ENCODE measurements around the gene ARMH3.

ARMH3 gene

GRCh38 chr10:101874252-101874651 is 181.7 kb downstream of the ARMH3 start:
- Mint-ChIP-seq H3K4me1 (ENCODE audit: low read depth) (peaks cover 12% of the 10 kb centered on the region), H3K36me3 (ENCODE audit: low read depth) (peaks cover 14% of the 10 kb centered on the region), H3K27ac (no peak overlapping the region), H3K27me3 (no peaks in the 10 kb centered on the region), H3K9me3 (no peaks in the 10 kb centered on the region), H3K4me3 (no peak overlapping the region)
- no peak for DNase-seq

GRCh38 chr10:101867931-101868330 is 188.0 kb downstream of the ARMH3 start:
- no peaks in the 10 kb centered on the region for H3K4me1 Mint-ChIP-seq (ENCODE audit: low read depth)
- DNase-seq = no peak
- H3K27me3 Mint-ChIP-seq = no peaks in the 10 kb centered on the region
- H3K4me3 Mint-ChIP-seq = no peak overlapping the region
- H3K27ac Mint-ChIP-seq = no peak overlapping the region
- H3K9me3 Mint-ChIP-seq = no peaks in the 10 kb centered on the region
- H3K36me3 Mint-ChIP-seq (ENCODE audit: low read depth) = peaks cover 26% of the 10 kb centered on the region

GRCh38 chr10:101859530-101859929 is 196.4 kb downstream of the ARMH3 start:
- Mint-ChIP-seq H3K4me1 (ENCODE audit: low read depth) (peaks cover 5% of the 10 kb centered on the region), H3K4me3 (no peak overlapping the region), H3K9me3 (peaks cover 4% of the 10 kb centered on the region), H3K36me3 (ENCODE audit: low read depth) (peaks cover 36% of the 10 kb centered on the region), H3K27me3 (no peaks in the 10 kb centered on the region), H3K27ac (no peak overlapping the region)
- no peak for DNase-seq

GRCh38 chr10:101858723-101859500 is 197.1 kb downstream of the ARMH3 start:
- H3K27ac Mint-ChIP-seq = no peak overlapping the region
- H3K27me3 Mint-ChIP-seq = no peaks in the 10 kb centered on the region
- peaks cover 30% of the 10 kb centered on the region for H3K36me3 Mint-ChIP-seq (ENCODE audit: low read depth)
- peaks cover 4% of the 10 kb centered on the region for H3K9me3 Mint-ChIP-seq
- no peak for DNase-seq
- peaks cover 5% of the 10 kb centered on the region for H3K4me1 Mint-ChIP-seq (ENCODE audit: low read depth)
- no peak overlapping the region for H3K4me3 Mint-ChIP-seq

- peaks cover 28% of the 10 kb centered on the region for H3K36me3 Mint-ChIP-seq (ENCODE audit: low read depth)
- no peak overlapping the region for H3K27ac Mint-ChIP-seq
- H3K27me3 Mint-ChIP-seq = no peaks in the 10 kb centered on the region
Measured at GRCh38 chr10:101857802-101858476, 198.0 kb downstream of the ARMH3 start.

GRCh38 chr10:101856626-101857025 is 199.3 kb downstream of the ARMH3 start:
- no peaks in the 10 kb centered on the region for H3K27me3 Mint-ChIP-seq
- no peak for DNase-seq
- H3K36me3 Mint-ChIP-seq (ENCODE audit: low read depth) = peaks cover 20% of the 10 kb centered on the region

More at GRCh38 chr10:101857802-101858476, 198.0 kb downstream of the ARMH3 start:
- peaks cover 5% of the 10 kb centered on the region for H3K4me1 Mint-ChIP-seq (ENCODE audit: low read depth)
- peaks cover 4% of the 10 kb centered on the region for H3K9me3 Mint-ChIP-seq
- no peak for DNase-seq
- H3K4me3 Mint-ChIP-seq = no peak overlapping the region

GRCh38 chr10:101851411-101852116 is 204.4 kb downstream of the ARMH3 start:
- Mint-ChIP-seq H3K27me3 (no peaks in the 10 kb centered on the region), H3K4me1 (ENCODE audit: low read depth) (no peaks in the 10 kb centered on the region), H3K27ac (no peak overlapping the region), H3K9me3 (no peaks in the 10 kb centered on the region), H3K4me3 (no peak overlapping the region), H3K36me3 (ENCODE audit: low read depth) (peaks cover 24% of the 10 kb centered on the region)
- no peak for DNase-seq

More at GRCh38 chr10:101856626-101857025, 199.3 kb downstream of the ARMH3 start:
- H3K9me3 Mint-ChIP-seq = peaks cover 4% of the 10 kb centered on the region
- H3K27ac Mint-ChIP-seq = no peak overlapping the region
- H3K4me1 Mint-ChIP-seq (ENCODE audit: low read depth) = peaks cover 5% of the 10 kb centered on the region
- no peak overlapping the region for H3K4me3 Mint-ChIP-seq

- Mint-ChIP-seq H3K36me3 (ENCODE audit: low read depth) (peaks cover 30% of the 10 kb centered on the region), H3K27ac (no peak overlapping the region), H3K27me3 (no peaks in the 10 kb centered on the region), H3K4me3 (no peak overlapping the region), H3K4me1 (ENCODE audit: low read depth) (no peaks in the 10 kb centered on the region), H3K9me3 (no peaks in the 10 kb centered on the region)
- DNase-seq = no peak
Measured at GRCh38 chr10:101850749-101851148, 205.2 kb downstream of the ARMH3 start.

- no peaks in the 10 kb centered on the region for H3K9me3 Mint-ChIP-seq
- no peak overlapping the region for H3K4me3 Mint-ChIP-seq
- DNase-seq = no peak
- peaks cover 6% of the 10 kb centered on the region for H3K27me3 Mint-ChIP-seq
- no peak overlapping the region for H3K27ac Mint-ChIP-seq
- peaks cover 37% of the 10 kb centered on the region for H3K36me3 Mint-ChIP-seq (ENCODE audit: low read depth)
- H3K4me1 Mint-ChIP-seq (ENCODE audit: low read depth) = peaks cover 6% of the 10 kb centered on the region
Measured at GRCh38 chr10:101848894-101849351, 207.1 kb downstream of the ARMH3 start.

- H3K36me3 Mint-ChIP-seq (ENCODE audit: low read depth) = peaks cover 37% of the 10 kb centered on the region
- H3K4me3 Mint-ChIP-seq = no peak overlapping the region
- no peaks in the 10 kb centered on the region for H3K9me3 Mint-ChIP-seq
- H3K27ac Mint-ChIP-seq = no peak overlapping the region
- no peak for DNase-seq
- H3K27me3 Mint-ChIP-seq = peaks cover 6% of the 10 kb centered on the region
- H3K4me1 Mint-ChIP-seq (ENCODE audit: low read depth) = peaks cover 8% of the 10 kb centered on the region
Measured at GRCh38 chr10:101848408-101848807, 207.6 kb downstream of the ARMH3 start.

GRCh38 chr10:101845893-101846292 is 210.1 kb downstream of the ARMH3 start:
- no peaks in the 10 kb centered on the region for H3K9me3 Mint-ChIP-seq
- H3K4me3 Mint-ChIP-seq = no peak overlapping the region
- peaks cover 32% of the 10 kb centered on the region for H3K4me1 Mint-ChIP-seq (ENCODE audit: low read depth)
- DNase-seq = no peak
- peaks cover 30% of the 10 kb centered on the region for H3K36me3 Mint-ChIP-seq (ENCODE audit: low read depth)
- peaks cover 21% of the 10 kb centered on the region for H3K27me3 Mint-ChIP-seq
- no peak overlapping the region for H3K27ac Mint-ChIP-seq

GRCh38 chr10:101843032-101844021 is 212.6 kb downstream of the ARMH3 start, which contains the start of gene KCNIP2:
KCNIP2 (minus strand) TSS chr10:101843800; CDS start chr10:101843568, 232 bp downstream.
- no peaks in the 10 kb centered on the region for H3K9me3 Mint-ChIP-seq
- H3K27ac Mint-ChIP-seq = peak within 1 kb of the TSS; percentile 45
- H3K4me1 Mint-ChIP-seq (ENCODE audit: low read depth) = peaks cover 49% of the 10 kb centered on the region
- peak within 1 kb of the TSS; percentile 67 for H3K4me3 Mint-ChIP-seq
- peaks cover 21% of the 10 kb centered on the region for H3K27me3 Mint-ChIP-seq
- peaks cover 26% of the 10 kb centered on the region for H3K36me3 Mint-ChIP-seq (ENCODE audit: low read depth)
- peak; percentile 70 for DNase-seq

GRCh38 chr10:101841826-101842225 is 214.1 kb downstream of the ARMH3 start:
- Mint-ChIP-seq H3K36me3 (ENCODE audit: low read depth) (peaks cover 13% of the 10 kb centered on the region), H3K27ac (no peak overlapping the region), H3K27me3 (peaks cover 21% of the 10 kb centered on the region), H3K4me1 (ENCODE audit: low read depth) (peaks cover 49% of the 10 kb centered on the region), H3K4me3 (no peak overlapping the region), H3K9me3 (no peaks in the 10 kb centered on the region)
- no peak for DNase-seq
